ENCODE data around the gene TMUB2.

- TF ChIP-seq CTCF (IDR thresholded peaks at IDR 0.05; ENCODE audit: low read depth, low read length): no peak
- no peak for TF ChIP-seq EZH2phosphoT487 (IDR thresholded peaks at IDR 0.05; ENCODE audit: low read depth)
These were observed 36.9 kb upstream of the TMUB2 start for GRCh38 chr17:44149750-44150329.
